ENCODE results near the gene SLX9. TPM values are rescaled to one million over a fixed set of nuclear protein-coding genes. Genes with fewer than 3 reads are reported as not detected.

SLX9 gene
- total RNA-seq, 1 experiment from 2014 or later: 58.7 TPM

- Mint-ChIP-seq H3K4me3 (ENCODE audit: unreplicated experiment) (no peak overlapping the region), H3K9me3 (ENCODE audit: unreplicated experiment) (no peaks in the 10 kb centered on the region), H3K4me1 (ENCODE audit: insufficient read depth, unreplicated experiment) (no peaks in the 10 kb centered on the region), H3K27me3 (ENCODE audit: insufficient read depth, unreplicated experiment) (no peaks in the 10 kb centered on the region), H3K27ac (ENCODE audit: low read depth, unreplicated experiment) (no peak overlapping the region), H3K36me3 (ENCODE audit: insufficient read depth, unreplicated experiment) (peaks cover 6% of the 10 kb centered on the region)
- BruUV-seq (replicated peaks): no TSS peak
- ChIA-PET POLR2A (interaction anchor here (0.6 kb wide), 1 partner anchor 18 kb away, joined by 3 read pairs; no protein-coding TSS in a partner anchor), CTCF (interaction anchor here (0.6 to 1.4 kb wide), 3 partner anchors 132 to 154 kb away, joined by 3 to 4 read pairs (median 3); no protein-coding TSS in a partner anchor)
- DNase-seq (ENCODE audit: unreplicated experiment): no peak
- intact Hi-C loops (cut with micrococcal nuclease): no loop called here
- no peak for TF ChIP-seq CTCF (IDR thresholded peaks at IDR 0.05; ENCODE audit: unreplicated experiment)
Observed at GRCh38 chr21:44983421-44984206, 43.8 kb downstream of the SLX9 start.

- Mint-ChIP-seq H3K4me1 (ENCODE audit: insufficient read depth, unreplicated experiment) (no peaks in the 10 kb centered on the region), H3K4me3 (ENCODE audit: unreplicated experiment) (no peak overlapping the region), H3K27ac (ENCODE audit: low read depth, unreplicated experiment) (no peak overlapping the region), H3K27me3 (ENCODE audit: insufficient read depth, unreplicated experiment) (no peaks in the 10 kb centered on the region), H3K36me3 (ENCODE audit: insufficient read depth, unreplicated experiment) (peaks cover 1% of the 10 kb centered on the region), H3K9me3 (ENCODE audit: unreplicated experiment) (no peaks in the 10 kb centered on the region)
- TF ChIP-seq CTCF (IDR thresholded peaks at IDR 0.05; ENCODE audit: unreplicated experiment): no peak
- ChIA-PET POLR2A (no interaction called here), CTCF (interaction anchor here (1.4 kb wide), 1 partner anchor 153 kb away, joined by 3 read pairs; no protein-coding TSS in a partner anchor)
- intact Hi-C loops (cut with micrococcal nuclease): no loop called here
- no TSS peak for BruUV-seq (replicated peaks)
- no peak for DNase-seq (ENCODE audit: unreplicated experiment)
Observed at GRCh38 chr21:44984428-44984791, 44.6 kb downstream of the SLX9 start.

GRCh38 chr21:44984792-44985440 is 45.1 kb downstream of the SLX9 start:
- BruUV-seq (replicated peaks): no TSS peak
- Mint-ChIP-seq H3K27ac (ENCODE audit: low read depth, unreplicated experiment) (no peak overlapping the region), H3K36me3 (ENCODE audit: insufficient read depth, unreplicated experiment) (peaks cover 4% of the 10 kb centered on the region), H3K27me3 (ENCODE audit: insufficient read depth, unreplicated experiment) (no peaks in the 10 kb centered on the region), H3K4me3 (ENCODE audit: unreplicated experiment) (no peak overlapping the region), H3K4me1 (ENCODE audit: insufficient read depth, unreplicated experiment) (no peaks in the 10 kb centered on the region), H3K9me3 (ENCODE audit: unreplicated experiment) (no peaks in the 10 kb centered on the region)
- CTCF ChIA-PET: interaction anchor here (0.7 to 1.6 kb wide), 3 partner anchors 37 to 1169 kb away, joined by 3 to 5 read pairs (median 3); no protein-coding TSS in a partner anchor
- DNase-seq (ENCODE audit: unreplicated experiment): no peak
- POLR2A ChIA-PET: no interaction called here
- TF ChIP-seq CTCF (IDR thresholded peaks at IDR 0.05; ENCODE audit: unreplicated experiment): no peak
- intact Hi-C loops (cut with micrococcal nuclease): no loop called here

Data from MCF 10A (cell line).